Neural cell (in vitro differentiated cells): ENCODE results near the gene MAJIN. TPM values are rescaled to one million over a fixed set of nuclear protein-coding genes. Genes with fewer than 3 reads are reported as not detected.

Experiments
- H2AFZ ChIP-seq: fragments of 200-600, 300-800 bp; sonication (generic), shearing (Covaris generic); 2 replicates; pipeline ENCODE4 v1.6.0; 2014; ENCODE audit warnings: low read depth, mild to moderate bottlenecking, antibody characterized with exemption, low read length, moderate library complexity
- H3F3A ChIP-seq: fragments of 200-600 bp; shearing (Covaris generic); 2 replicates; pipeline ENCODE4 v1.6.1; 2016; ENCODE audit warnings: mild to moderate bottlenecking, moderate library complexity, mixed read lengths, antibody characterized with exemption, low read length; ENCODE audit not compliant: insufficient read depth, poor library complexity, severe bottlenecking
- H3K27ac ChIP-seq: fragments of 200-600, 300-800 bp; sonication (generic), shearing (Covaris generic); 2 replicates; pipeline ENCODE4 v1.5.1; 2014; ENCODE audit warnings: mild to moderate bottlenecking, low read length, moderate library complexity
- H3K27me3 ChIP-seq: fragments of 300-800, 200-600 bp; sonication (generic), shearing (Covaris generic); 2 replicates; pipeline ENCODE4 v1.6.0; 2014; ENCODE audit warnings: mild to moderate bottlenecking, low read depth, low read length, moderate library complexity; ENCODE audit not compliant: insufficient read depth
- H3K36me3 ChIP-seq: fragments of 300-800, 200-600 bp; sonication (generic), shearing (Covaris generic); 2 replicates; pipeline ENCODE4 v1.5.1; 2014; ENCODE audit warnings: mild to moderate bottlenecking, antibody characterized with exemption, low read length, moderate library complexity; ENCODE audit not compliant: insufficient read depth
- H3K4me2 ChIP-seq: fragments of 300-800, 200-600 bp; sonication (generic), shearing (Covaris generic); 2 replicates; pipeline ENCODE4 v1.6.0; 2014; ENCODE audit warnings: mild to moderate bottlenecking, low read length
- H3K4me3 ChIP-seq: fragments of 300-800, 200-600 bp; sonication (generic), shearing (Covaris generic); 2 replicates; pipeline ENCODE4 v1.5.1; 2014; ENCODE audit warnings: mild to moderate bottlenecking, low read length, moderate library complexity
- H3K79me2 ChIP-seq: fragments of 200-600 bp; shearing (Covaris generic); replicated peaks from 2 replicates; pipeline ENCODE4 v1.6.0; 2014; ENCODE audit warnings: mild to moderate bottlenecking, low read length, moderate library complexity; ENCODE audit not compliant: insufficient read depth
- H3K9ac ChIP-seq: fragments of 300-800, 200-600 bp; sonication (generic), shearing (Covaris generic); 2 replicates; pipeline ENCODE4 v1.6.1; 2016; ENCODE audit warnings: mild to moderate bottlenecking, low read length, mixed read lengths
- H3K9me2 ChIP-seq: fragments of 200-600 bp; shearing (Covaris generic); 2 replicates; pipeline ENCODE4 v1.6.1; 2016; ENCODE audit warnings: mild to moderate bottlenecking, low read length, mixed read lengths; ENCODE audit not compliant: insufficient read depth
- H3K9me3 ChIP-seq: fragments of 200-600, 300-800 bp; sonication (generic), shearing (Covaris generic); 2 replicates; pipeline ENCODE4 v1.6.1; 2016; ENCODE audit warnings: mild to moderate bottlenecking, mixed run types, low read length, moderate library complexity, mixed read lengths
- H4K20me1 ChIP-seq: fragments of 200-600 bp; shearing (Covaris generic); 2 replicates; pipeline ENCODE4 v1.6.1; 2016; ENCODE audit warnings: mild to moderate bottlenecking, mixed run types; ENCODE audit not compliant: insufficient read depth
- EP300 ChIP-seq: fragments of 450-650 bp; conservative IDR thresholded peaks from 2 replicates; pipeline ENCODE4 v1.6.1; 2014; ENCODE audit warnings: antibody characterized with exemption, mild to moderate bottlenecking, moderate library complexity; ENCODE audit not compliant: poor library complexity, severe bottlenecking
- EZH2 ChIP-seq: fragments of 200-600, 300-800 bp; shearing (Covaris generic), sonication (generic); IDR thresholded peaks from 2 replicates; pipeline ENCODE4 v1.6.1; 2014; ENCODE audit warnings: antibody characterized with exemption, low read length, borderline replicate concordance, mild to moderate bottlenecking; ENCODE audit not compliant: insufficient read depth, poor library complexity, severe bottlenecking
- MXI1 ChIP-seq: fragments of 450-650 bp; conservative IDR thresholded peaks from 2 replicates; pipeline ENCODE4 v1.6.1; 2014; ENCODE audit warnings: antibody characterized with exemption, mild to moderate bottlenecking; ENCODE audit not compliant: poor library complexity, severe bottlenecking
- POLR2AphosphoS5 ChIP-seq: IDR thresholded peaks from 2 replicates; pipeline ENCODE4 v1.6.1; 2012
- RAD21 ChIP-seq: fragments of 450-650 bp; conservative IDR thresholded peaks from 2 replicates; pipeline ENCODE4 v1.6.1; 2014; ENCODE audit warnings: antibody characterized with exemption, mild to moderate bottlenecking, moderate library complexity
- SMC3 ChIP-seq: fragments of 450-650 bp; conservative IDR thresholded peaks from 2 replicates; pipeline ENCODE4 v1.6.1; 2014; ENCODE audit warnings: antibody characterized with exemption, mild to moderate bottlenecking, moderate library complexity; ENCODE audit not compliant: poor library complexity
- TAF1 ChIP-seq: IDR thresholded peaks from 2 replicates; pipeline ENCODE4 v1.6.1; 2012; ENCODE audit warnings: low read depth
- polyA plus RNA-seq: library from polyadenylated mRNA; depleted of rRNA; stranded (reverse); fragments of >200 nt; gene quantifications from 2 replicates; pipeline ENCODE4 v1.2.3, GENCODE V29; 2014
- small RNA-seq, 3 experiments: library from RNA; depleted of rRNA; stranded (forward); fragments of <200 nt; gene quantifications; one replicate each; pipeline ENCODE3, GENCODE V24; 2012
- TF ChIP-seq, protein P1 (sequence below): IDR thresholded peaks from 2 replicates; pipeline ENCODE4 v1.6.1; 2012; ENCODE audit warnings: borderline replicate concordance
- TF ChIP-seq, protein P2 (sequence below): fragments of 450-650 bp; IDR thresholded peaks from 2 replicates; pipeline ENCODE4 v1.5.1; 2014; ENCODE audit warnings: antibody characterized with exemption, mild to moderate bottlenecking, moderate library complexity; ENCODE audit not compliant: poor library complexity, severe bottlenecking

MAJIN gene
- polyA plus RNA-seq, 1 donor from 2014 or later, result not detected

DNA sequence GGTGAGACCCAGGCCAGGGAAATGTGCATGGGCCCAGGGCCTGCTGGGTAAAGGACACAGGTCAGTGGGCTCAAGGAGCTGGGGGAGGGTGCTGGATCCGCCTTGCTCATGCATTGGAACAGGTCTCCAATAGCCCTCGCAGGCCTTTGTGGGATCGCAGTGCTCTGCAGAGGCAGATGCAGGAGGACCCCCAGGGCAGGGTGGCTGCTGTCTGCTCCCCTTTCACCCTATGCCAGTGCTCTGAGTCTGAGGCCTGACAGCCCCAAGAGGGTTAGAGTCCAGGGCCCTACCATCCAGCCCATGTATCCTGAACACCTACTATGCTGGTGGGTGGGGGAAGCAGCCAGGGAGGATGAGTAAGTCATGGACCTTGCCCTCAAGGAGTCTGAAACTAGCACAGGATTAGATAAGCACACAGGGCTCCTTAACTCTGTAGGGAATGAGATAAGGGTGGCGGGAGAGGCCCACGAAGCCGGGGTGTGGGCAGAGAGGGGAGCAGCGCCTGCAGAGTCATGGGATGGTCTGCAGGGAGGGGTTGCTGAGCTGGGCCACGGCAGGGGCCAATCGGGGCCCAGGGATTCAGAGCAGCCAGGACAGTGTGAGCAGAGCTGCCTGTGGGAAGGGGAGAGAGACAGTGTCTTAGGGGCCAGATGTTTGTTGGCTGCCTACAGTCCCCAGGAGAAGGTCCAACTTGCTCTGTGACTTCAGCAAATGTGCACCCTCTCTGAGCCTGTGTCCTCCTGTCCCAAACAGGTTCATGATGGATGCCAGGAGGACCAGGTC, 83.0 kb downstream of the MAJIN start:
- H3K79me2 ChIP-seq, result no peaks in the 10 kb centered on the region
- H2AFZ ChIP-seq, result no peak overlapping the region
- H3K9me3 ChIP-seq, result no peaks in the 10 kb centered on the region
- no peaks in the 10 kb centered on the region for H3K9me2 ChIP-seq
- no peak overlapping the region for H3K4me3 ChIP-seq
- no peaks in the 10 kb centered on the region for H3K36me3 ChIP-seq
- no peak overlapping the region for H3K9ac ChIP-seq
- H3F3A ChIP-seq, result no peaks in the 10 kb centered on the region
- no peak overlapping the region for H3K27ac ChIP-seq
- no peak overlapping the region for H3K4me2 ChIP-seq
- H4K20me1 ChIP-seq, result no peaks in the 10 kb centered on the region
- no peaks in the 10 kb centered on the region for H3K27me3 ChIP-seq
- no peak for TF ChIP-seq POLR2AphosphoS5
- no peak for TF ChIP-seq EZH2
- no peak for TF ChIP-seq MXI1
- TF ChIP-seq, protein P1, sequence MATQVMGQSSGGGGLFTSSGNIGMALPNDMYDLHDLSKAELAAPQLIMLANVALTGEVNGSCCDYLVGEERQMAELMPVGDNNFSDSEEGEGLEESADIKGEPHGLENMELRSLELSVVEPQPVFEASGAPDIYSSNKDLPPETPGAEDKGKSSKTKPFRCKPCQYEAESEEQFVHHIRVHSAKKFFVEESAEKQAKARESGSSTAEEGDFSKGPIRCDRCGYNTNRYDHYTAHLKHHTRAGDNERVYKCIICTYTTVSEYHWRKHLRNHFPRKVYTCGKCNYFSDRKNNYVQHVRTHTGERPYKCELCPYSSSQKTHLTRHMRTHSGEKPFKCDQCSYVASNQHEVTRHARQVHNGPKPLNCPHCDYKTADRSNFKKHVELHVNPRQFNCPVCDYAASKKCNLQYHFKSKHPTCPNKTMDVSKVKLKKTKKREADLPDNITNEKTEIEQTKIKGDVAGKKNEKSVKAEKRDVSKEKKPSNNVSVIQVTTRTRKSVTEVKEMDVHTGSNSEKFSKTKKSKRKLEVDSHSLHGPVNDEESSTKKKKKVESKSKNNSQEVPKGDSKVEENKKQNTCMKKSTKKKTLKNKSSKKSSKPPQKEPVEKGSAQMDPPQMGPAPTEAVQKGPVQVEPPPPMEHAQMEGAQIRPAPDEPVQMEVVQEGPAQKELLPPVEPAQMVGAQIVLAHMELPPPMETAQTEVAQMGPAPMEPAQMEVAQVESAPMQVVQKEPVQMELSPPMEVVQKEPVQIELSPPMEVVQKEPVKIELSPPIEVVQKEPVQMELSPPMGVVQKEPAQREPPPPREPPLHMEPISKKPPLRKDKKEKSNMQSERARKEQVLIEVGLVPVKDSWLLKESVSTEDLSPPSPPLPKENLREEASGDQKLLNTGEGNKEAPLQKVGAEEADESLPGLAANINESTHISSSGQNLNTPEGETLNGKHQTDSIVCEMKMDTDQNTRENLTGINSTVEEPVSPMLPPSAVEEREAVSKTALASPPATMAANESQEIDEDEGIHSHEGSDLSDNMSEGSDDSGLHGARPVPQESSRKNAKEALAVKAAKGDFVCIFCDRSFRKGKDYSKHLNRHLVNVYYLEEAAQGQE, result no peak
- TF ChIP-seq SMC3, result no peak
- TF ChIP-seq TAF1, result no peak
- TF ChIP-seq EP300, result no peak
- TF ChIP-seq, protein P2, sequence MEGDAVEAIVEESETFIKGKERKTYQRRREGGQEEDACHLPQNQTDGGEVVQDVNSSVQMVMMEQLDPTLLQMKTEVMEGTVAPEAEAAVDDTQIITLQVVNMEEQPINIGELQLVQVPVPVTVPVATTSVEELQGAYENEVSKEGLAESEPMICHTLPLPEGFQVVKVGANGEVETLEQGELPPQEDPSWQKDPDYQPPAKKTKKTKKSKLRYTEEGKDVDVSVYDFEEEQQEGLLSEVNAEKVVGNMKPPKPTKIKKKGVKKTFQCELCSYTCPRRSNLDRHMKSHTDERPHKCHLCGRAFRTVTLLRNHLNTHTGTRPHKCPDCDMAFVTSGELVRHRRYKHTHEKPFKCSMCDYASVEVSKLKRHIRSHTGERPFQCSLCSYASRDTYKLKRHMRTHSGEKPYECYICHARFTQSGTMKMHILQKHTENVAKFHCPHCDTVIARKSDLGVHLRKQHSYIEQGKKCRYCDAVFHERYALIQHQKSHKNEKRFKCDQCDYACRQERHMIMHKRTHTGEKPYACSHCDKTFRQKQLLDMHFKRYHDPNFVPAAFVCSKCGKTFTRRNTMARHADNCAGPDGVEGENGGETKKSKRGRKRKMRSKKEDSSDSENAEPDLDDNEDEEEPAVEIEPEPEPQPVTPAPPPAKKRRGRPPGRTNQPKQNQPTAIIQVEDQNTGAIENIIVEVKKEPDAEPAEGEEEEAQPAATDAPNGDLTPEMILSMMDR, result no peak
- TF ChIP-seq RAD21, result no peak

GRCh38 chr11:64888406-64888728, 83.5 kb downstream of the MAJIN start:
- Histone ChIP-seq H2AFZ (no peak overlapping the region), H4K20me1 (no peaks in the 10 kb centered on the region), H3K79me2 (no peaks in the 10 kb centered on the region), H3K36me3 (no peaks in the 10 kb centered on the region), H3K4me3 (no peak overlapping the region), H3F3A (no peaks in the 10 kb centered on the region), H3K9me3 (no peaks in the 10 kb centered on the region), H3K27me3 (no peaks in the 10 kb centered on the region), H3K27ac (no peak overlapping the region), H3K9me2 (no peaks in the 10 kb centered on the region), H3K4me2 (no peak overlapping the region), H3K9ac (no peak overlapping the region)
- TF ChIP-seq EZH2 (no peak), RAD21 (no peak), SMC3 (no peak), POLR2AphosphoS5 (no peak)
- TF ChIP-seq, protein P2, result no peak

Small RNA genes within 50 kb of the gene (small RNA-seq; reads per million reads assigned to genes)
- gene MIR6749 (0 reads per million in 3 experiments), gene MIR6750 (0 to 0.36 (median 0) reads per million in 3 experiments), gene MIR6879 (0 to 0.97 (median 0) reads per million in 3 experiments)

Other genes with a start within 250 kb of the MAJIN start
- gene NRXN2, start 248.9 kb downstream of the MAJIN start, polyA plus RNA-seq, result 68.0 and 99.8 TPM in 2 replicates
- gene RASGRP2, start 228.0 kb downstream of the MAJIN start, polyA plus RNA-seq, result 4.5 and 13.9 TPM in 2 replicates
- gene PYGM, start 212.1 kb downstream of the MAJIN start, polyA plus RNA-seq, result 0.14 and 0.43 TPM in 2 replicates
- gene SF1, start 193.6 kb downstream of the MAJIN start, polyA plus RNA-seq, result 53.2 and 72.7 TPM in 2 replicates
- 12.4 and 13.2 TPM in 2 replicates for gene MAP4K2, start 168.9 kb downstream of the MAJIN start, polyA plus RNA-seq
- gene MEN1, start 161.6 kb downstream of the MAJIN start, polyA plus RNA-seq, result 16.8 and 20.2 TPM in 2 replicates
- gene CDC42BPG, start 127.5 kb downstream of the MAJIN start, polyA plus RNA-seq, result 0.26 TPM in 1 of 2 replicates, not detected in the other
- gene EHD1, start 93.5 kb downstream of the MAJIN start, polyA plus RNA-seq, result 26.4 and 34.9 TPM in 2 replicates
- 7.5 and 10.7 TPM in 2 replicates for gene ATG2A, start 54.9 kb downstream of the MAJIN start, polyA plus RNA-seq
- 76.1 and 86.9 TPM in 2 replicates for gene PPP2R5B, start 47.4 kb downstream of the MAJIN start, polyA plus RNA-seq
- not detected in 2 replicates for gene GPHA2, start 36.2 kb downstream of the MAJIN start, polyA plus RNA-seq
- not detected in 2 replicates for gene BATF2, start 24.9 kb upstream of the MAJIN start, polyA plus RNA-seq
- gene ARL2, start 42.1 kb upstream of the MAJIN start, polyA plus RNA-seq, result 158 and 174 TPM in 2 replicates
- gene SNX15, start 55.3 kb upstream of the MAJIN start, polyA plus RNA-seq, result 11.2 and 15.3 TPM in 2 replicates
- gene SAC3D1, start 69.1 kb upstream of the MAJIN start, polyA plus RNA-seq, result 23.5 and 27.0 TPM in 2 replicates
- not detected in 2 replicates for gene NAALADL1, start 86.4 kb upstream of the MAJIN start, polyA plus RNA-seq
- 2.3 and 2.4 TPM in 2 replicates for gene CDCA5, start 111.9 kb upstream of the MAJIN start, polyA plus RNA-seq
- gene ZFPL1, start 112.1 kb upstream of the MAJIN start, polyA plus RNA-seq, result 39.7 and 42.0 TPM in 2 replicates
- gene VPS51, start 124.1 kb upstream of the MAJIN start, polyA plus RNA-seq, result 230 and 313 TPM in 2 replicates
- 78.4 and 99.5 TPM in 2 replicates for gene TM7SF2, start 139.8 kb upstream of the MAJIN start, polyA plus RNA-seq
- 6.9 and 7.0 TPM in 2 replicates for gene ZNHIT2, start 145.6 kb upstream of the MAJIN start, polyA plus RNA-seq
- 299 and 420 TPM in 2 replicates for gene FAU, start 150.0 kb upstream of the MAJIN start, polyA plus RNA-seq
- 80.5 and 83.2 TPM in 2 replicates for gene MRPL49, start 150.2 kb upstream of the MAJIN start, polyA plus RNA-seq
- gene SYVN1, start 162.4 kb upstream of the MAJIN start, polyA plus RNA-seq, result 12.8 and 13.0 TPM in 2 replicates
- gene SPDYC, start 198.1 kb upstream of the MAJIN start, polyA plus RNA-seq, result not detected in 2 replicates
- gene CAPN1, start 209.8 kb upstream of the MAJIN start, polyA plus RNA-seq, result 102 and 121 TPM in 2 replicates